HepG2 (cell line): ENCODE measurements around the gene CKS1B. TPM values are rescaled to one million over a fixed set of nuclear protein-coding genes. Genes with fewer than 3 reads are reported as not detected.

Source experiments
- CCDC6 ChIP-seq: sonication (generic); formaldehyde crosslinking; IDR thresholded peaks from 2 replicates; pipeline ENCODE4 v1.8.1; 2022; ENCODE audit warnings: mild to moderate bottlenecking, missing genetic modification reagents, moderate library complexity
- CREB1 ChIP-seq, 2 experiments: fragments of 450-650 bp in 1 of 2; IDR thresholded peaks; 2 replicates each; pipeline ENCODE4 v1.6.1; 2016 to 2017; ENCODE audit warnings: control low read depth in 1 of 2, mild to moderate bottlenecking in 1 of 2, missing compliant biosample characterization in 1 of 2, missing genetic modification characterization in 1 of 2
- ERF ChIP-seq: IDR thresholded peaks from 2 replicates; pipeline ENCODE4 v1.6.1; 2018; ENCODE audit warnings: missing biosample characterization, missing genetic modification reagents
- MEIS2 ChIP-seq: sonication (generic); formaldehyde crosslinking; IDR thresholded peaks from 2 replicates; pipeline ENCODE4 v1.9.0; 2021; ENCODE audit warnings: mild to moderate bottlenecking, missing genetic modification reagents
- MIER2 ChIP-seq: IDR thresholded peaks from 2 replicates; pipeline ENCODE4 v1.6.1; 2016; ENCODE audit warnings: missing biosample characterization, missing genetic modification reagents
- NFIC ChIP-seq: IDR thresholded peaks from 2 replicates; pipeline ENCODE4 v1.6.1; 2012; ENCODE audit warnings: mild to moderate bottlenecking, low read length, inconsistent platforms
- RBM22 ChIP-seq: fragments of 200-400 bp; formaldehyde crosslinking; optimal IDR thresholded peaks from 2 replicates; pipeline ENCODE3; 2017; ENCODE audit warnings: mild to moderate bottlenecking, low read length, moderate library complexity
- SCMH1 ChIP-seq: sonication (generic); formaldehyde crosslinking; IDR thresholded peaks from 2 replicates; pipeline ENCODE4 v1.9.0; 2021; ENCODE audit warnings: missing genetic modification reagents, mild to moderate bottlenecking, borderline replicate concordance
- SMC3 ChIP-seq: IDR thresholded peaks from 2 replicates; pipeline ENCODE4 v1.6.1; 2011; ENCODE audit warnings: low read length, improper control_type of control experiment
- SRSF4 ChIP-seq: fragments of 200-400 bp; formaldehyde crosslinking; IDR thresholded peaks from one replicate; pipeline ENCODE4 v1.6.1; 2018; ENCODE audit warnings: mild to moderate bottlenecking, low read depth, low read length, moderate library complexity; ENCODE audit not compliant: poor library complexity, severe bottlenecking
- SUZ12 ChIP-seq: fragments of 150-350 bp; IDR thresholded peaks from 2 replicates; pipeline ENCODE4 v1.6.1; 2014; ENCODE audit warnings: low read depth, low read length
- ZBTB25 ChIP-seq: IDR thresholded peaks from 2 replicates; pipeline ENCODE4 v1.6.1; 2018; ENCODE audit warnings: missing genetic modification reagents
- ZMYM2 ChIP-seq: sonication (generic); formaldehyde crosslinking; IDR thresholded peaks from 2 replicates; pipeline ENCODE4 v1.8.0; 2022; ENCODE audit warnings: mild to moderate bottlenecking, missing genetic modification reagents
- ZNF10 ChIP-seq: sonication (generic); formaldehyde crosslinking; IDR thresholded peaks from 2 replicates; pipeline ENCODE4 v1.4.0; 2020; ENCODE audit warnings: mild to moderate bottlenecking, low read depth, missing genetic modification reagents, borderline replicate concordance
- ZNF12 ChIP-seq: sonication (generic); formaldehyde crosslinking; IDR thresholded peaks from 2 replicates; pipeline ENCODE4 v1.5.0; 2020; ENCODE audit warnings: missing genetic modification reagents
- ZNF275 ChIP-seq: sonication (generic); formaldehyde crosslinking; IDR thresholded peaks from 2 replicates; pipeline ENCODE4 v1.8.0; 2022; ENCODE audit warnings: missing genetic modification reagents, mild to moderate bottlenecking, inconsistent platforms, borderline replicate concordance
- ZNF30 ChIP-seq: sonication (generic); formaldehyde crosslinking; IDR thresholded peaks from 2 replicates; pipeline ENCODE4 v1.5.0; 2020; ENCODE audit warnings: mild to moderate bottlenecking, missing genetic modification reagents
- ZNF337 ChIP-seq: sonication (generic); formaldehyde crosslinking; IDR thresholded peaks from 2 replicates; pipeline ENCODE4 v1.5.1; 2020; ENCODE audit warnings: missing genetic modification reagents, low read depth, mild to moderate bottlenecking, borderline replicate concordance
- ZNF362 ChIP-seq: sonication (generic); formaldehyde crosslinking; IDR thresholded peaks from 2 replicates; pipeline ENCODE4 v1.4.0; 2020; ENCODE audit warnings: missing genetic modification reagents, mild to moderate bottlenecking, borderline replicate concordance
- ZNF441 ChIP-seq: sonication (generic); formaldehyde crosslinking; IDR thresholded peaks from 2 replicates; pipeline ENCODE4 v1.7.0; 2021; ENCODE audit warnings: missing genetic modification reagents, borderline replicate concordance
- ZNF674 ChIP-seq: sonication (generic); formaldehyde crosslinking; IDR thresholded peaks from 2 replicates; pipeline ENCODE4 v1.5.0; 2020; ENCODE audit warnings: low read depth, mild to moderate bottlenecking, missing genetic modification reagents
- ZNF713 ChIP-seq: sonication (generic); formaldehyde crosslinking; IDR thresholded peaks from 2 replicates; pipeline ENCODE4 v1.4.0; 2020; ENCODE audit warnings: mild to moderate bottlenecking, missing genetic modification reagents
- ZNF768 ChIP-seq: sonication (generic); formaldehyde crosslinking; IDR thresholded peaks from 2 replicates; pipeline ENCODE4 v1.4.0; 2020; ENCODE audit warnings: missing genetic modification reagents
- ZNF772 ChIP-seq: sonication (generic); formaldehyde crosslinking; IDR thresholded peaks from 2 replicates; pipeline ENCODE4 v1.5.0; 2020; ENCODE audit warnings: mild to moderate bottlenecking, missing genetic modification reagents
- ZNF883 ChIP-seq: sonication (generic); formaldehyde crosslinking; IDR thresholded peaks from 2 replicates; pipeline ENCODE4 v1.5.1; 2020; ENCODE audit warnings: mild to moderate bottlenecking, missing genetic modification reagents; ENCODE audit errors: not compliant biosample characterization
- polyA plus RNA-seq, 8 experiments: library from polyadenylated mRNA; depleted of rRNA in 3 of 8; stranded (reverse) in 7 of 8; unstranded in 1 of 8; fragments of >200 nt; fragmentation: Illumina TruSeq in 4 of 8; extraction: Trizol in 4 of 8; gene quantifications; 2 replicates each; pipeline versions ENCODE4 v1.2.1 to v1.2.3, GENCODE V29; 2011 to 2016; ENCODE audit warnings: low read depth in 4 of 8, missing spikeins in 1 of 8, mixed read lengths in 1 of 8; ENCODE audit not compliant: insufficient read depth in 1 of 8
- total RNA-seq, 5 experiments: library from RNA; depleted of rRNA; stranded (reverse); fragments of >200 nt; fragmentation: Illumina TruSeq; extraction: Trizol; gene quantifications; 2 replicates each; pipeline ENCODE4 v1.2.3, GENCODE V29; 2016; ENCODE audit warnings: low read depth in 1 of 5
- TF ChIP-seq, protein P1 (sequence below): sonication (generic); formaldehyde crosslinking; IDR thresholded peaks from 2 replicates; pipeline ENCODE4 v1.5.1; 2020; ENCODE audit warnings: missing genetic modification reagents, mild to moderate bottlenecking, borderline replicate concordance

CKS1B gene
- total and polyA plus RNA-seq, 2 of the 13 experiments (the other 11 are each of a cell fraction or from before 2014, with no cell fraction given), result 217 to 222 TPM

DNA sequence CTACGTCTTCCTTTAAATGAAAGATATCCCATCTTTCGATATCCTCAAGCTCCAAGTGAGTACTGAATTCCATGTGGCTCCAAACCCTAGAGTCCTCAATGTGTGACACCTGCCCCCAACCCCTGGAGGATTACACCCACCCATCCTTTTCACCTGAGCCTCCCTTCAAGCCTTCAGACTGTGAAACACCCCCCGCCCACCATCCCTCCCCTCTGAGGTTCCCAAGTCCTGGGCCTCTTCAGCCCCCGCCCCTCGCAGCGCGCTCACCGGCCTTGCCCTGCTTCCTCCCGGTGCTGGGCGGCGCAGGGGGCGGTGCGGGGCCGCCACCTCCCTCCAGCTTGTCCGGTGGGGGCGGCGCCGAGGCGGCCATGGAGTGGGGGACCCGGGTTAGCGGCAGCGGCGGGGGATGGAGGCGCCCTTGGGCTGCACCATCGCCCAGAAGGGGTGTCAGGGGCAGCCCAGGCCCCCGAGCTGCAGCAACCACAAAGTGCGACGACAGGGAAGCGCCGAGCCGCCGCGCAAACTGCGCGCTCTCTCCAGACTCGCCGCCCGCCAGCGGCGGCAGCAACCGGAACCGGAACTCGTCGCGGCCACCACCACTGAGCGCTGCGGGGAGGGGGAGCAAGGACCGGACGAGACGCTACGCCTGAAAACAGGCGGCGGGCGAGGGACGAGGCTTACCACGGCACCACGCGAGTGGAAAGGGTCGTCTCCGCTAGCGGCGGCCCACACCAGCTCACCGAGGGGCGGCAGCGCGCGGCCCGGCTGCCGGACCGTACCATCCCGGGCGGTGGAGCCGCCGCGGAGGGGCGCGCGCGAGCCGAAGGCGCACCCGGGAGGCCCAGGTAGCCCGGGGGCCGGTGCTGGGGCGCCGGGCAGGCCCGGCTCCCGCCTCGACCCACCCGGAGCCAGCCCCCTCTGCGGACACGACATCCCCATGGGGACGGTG, 13.0 kb upstream of the CKS1B start, which contains the start of gene PYGO2 (continued):
- TF ChIP-seq ZNF772 (CRISPR knock-in tag), result peak; percentile 89
- no peak; the same call in none of the 2 replicates for TF ChIP-seq MEIS2 (CRISPR knock-in tag)
- no peak for TF ChIP-seq ZNF10
- TF ChIP-seq MIER2 (CRISPR knock-in tag), result no peak
- no peak for TF ChIP-seq ZNF362 (CRISPR knock-in tag)
- 0 out of 2 replicates have a peak, but pooled peaks have one; percentile 60 for TF ChIP-seq ZNF768
- no peak for TF ChIP-seq ZNF883
- no peak for TF ChIP-seq RBM22
- TF ChIP-seq CREB1 (IDR thresholded peaks at IDR 0.05), result no peak
- no peak for TF ChIP-seq CREB1 (CRISPR knock-in tag; IDR thresholded peaks at IDR 0.05)
- TF ChIP-seq ZNF713 (CRISPR knock-in tag), result no peak; the same call in none of the 2 replicates
- TF ChIP-seq ZNF275, result 0 out of 2 replicates have a peak, but pooled peaks have one; percentile 48
- TF ChIP-seq ZNF12 (CRISPR knock-in tag), result no peak
- peak; percentile 65 for TF ChIP-seq SRSF4
- TF ChIP-seq ZNF337 (CRISPR knock-in tag), result no peak
- TF ChIP-seq ZMYM2 (CRISPR knock-in tag), result no peak
- TF ChIP-seq ZNF30, result 0 out of 2 replicates have a peak, but pooled peaks have one; percentile 57
- TF ChIP-seq, protein P1, sequence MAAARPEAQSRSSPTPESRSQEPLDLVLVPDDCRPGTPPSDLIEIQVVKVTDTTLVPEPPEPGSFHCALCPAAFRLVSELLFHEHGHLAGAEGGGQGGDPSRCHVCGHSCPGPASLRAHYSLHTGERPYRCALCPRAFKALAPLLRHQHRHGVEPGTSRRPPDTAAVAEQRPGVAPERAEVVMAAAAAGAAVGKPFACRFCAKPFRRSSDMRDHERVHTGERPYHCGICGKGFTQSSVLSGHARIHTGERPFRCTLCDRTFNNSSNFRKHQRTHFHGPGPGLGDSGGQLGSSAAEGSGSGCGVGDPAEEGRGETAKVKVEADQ, result no peak; the same call in 1 of the 2 replicates
- TF ChIP-seq SMC3, result no peak
- TF ChIP-seq NFIC, result no peak
- TF ChIP-seq SUZ12, result no peak
- TF ChIP-seq SCMH1, result no peak
- no peak; the same call in 1 of the 2 replicates for TF ChIP-seq ZNF674 (CRISPR knock-in tag)
- TF ChIP-seq ZNF441 (CRISPR knock-in tag), result peak; percentile 81; the same call in 1 of the 2 replicates
- TF ChIP-seq ZBTB25, result peak; percentile 80
- peak; percentile 93 for TF ChIP-seq CCDC6 (CRISPR knock-in tag)
- peak; percentile 68 for TF ChIP-seq ERF (CRISPR knock-in tag)
